MM.1S (cell line): ENCODE measurements around the gene TJP2.

Experiments
- DNase-seq: peaks from one replicate; pipeline ENCODE4 v3.0.0-alpha.2; 2015
- H2AFZ ChIP-seq: fragments of 300-600 bp; sonication (generic); 2 replicates; pipeline ENCODE4 v1.6.0; 2016; ENCODE audit warnings: antibody characterized with exemption, low read length
- H3F3A ChIP-seq: fragments of 300-600 bp; sonication (generic); 2 replicates; pipeline ENCODE4 v1.6.1; 2016; ENCODE audit warnings: mild to moderate bottlenecking, antibody characterized with exemption, low read length, moderate library complexity, mixed read lengths; ENCODE audit not compliant: insufficient read depth
- H3K27ac ChIP-seq: fragments of 300-600 bp; sonication (generic); 2 replicates; pipeline ENCODE4 v1.5.1; 2016; ENCODE audit warnings: mild to moderate bottlenecking, low read length
- H3K27me3 ChIP-seq: fragments of 300-600 bp; sonication (generic); replicated peaks from 2 replicates; pipeline ENCODE4 v1.6.0; 2016; ENCODE audit warnings: low read length; ENCODE audit not compliant: insufficient read depth
- H3K36me3 ChIP-seq: fragments of 300-600 bp; sonication (generic); replicated peaks from 2 replicates; pipeline ENCODE4 v1.6.1; 2016; ENCODE audit warnings: mild to moderate bottlenecking, low read length, mixed read lengths; ENCODE audit not compliant: insufficient read depth
- H3K4me1 ChIP-seq: fragments of 300-600 bp; sonication (generic); 2 replicates; pipeline ENCODE4 v1.6.1; 2016; ENCODE audit warnings: low read length, mixed read lengths
- H3K4me2 ChIP-seq: fragments of 300-600 bp; sonication (generic); 2 replicates; pipeline ENCODE4 v1.6.0; 2016; ENCODE audit warnings: low read depth, low read length
- H3K4me3 ChIP-seq: fragments of 300-600 bp; sonication (generic); 2 replicates; pipeline ENCODE4 v1.5.1; 2016; ENCODE audit warnings: low read length, mixed read lengths
- H3K79me2 ChIP-seq: fragments of 300-600 bp; sonication (generic); 2 replicates; pipeline ENCODE4 v1.6.1; 2016; ENCODE audit warnings: mixed run types, low read length, mixed read lengths
- H3K9ac ChIP-seq: fragments of 300-600 bp; sonication (generic); 2 replicates; pipeline ENCODE4 v1.6.1; 2016; ENCODE audit warnings: low read length, mixed read lengths
- H3K9me2 ChIP-seq: fragments of 300-600 bp; sonication (generic); replicated peaks from 2 replicates; pipeline ENCODE4 v1.6.1; 2016; ENCODE audit warnings: mild to moderate bottlenecking, low read length, mixed read lengths; ENCODE audit not compliant: insufficient read depth
- H3K9me3 ChIP-seq: fragments of 300-600 bp; sonication (generic); replicated peaks from 2 replicates; pipeline ENCODE4 v1.6.1; 2016; ENCODE audit warnings: mild to moderate bottlenecking, low read length, mixed read lengths; ENCODE audit not compliant: insufficient read depth
- H4K20me1 ChIP-seq: fragments of 300-600 bp; sonication (generic); 2 replicates; pipeline ENCODE4 v1.6.1; 2016; ENCODE audit warnings: mild to moderate bottlenecking, low read length, moderate library complexity, mixed read lengths; ENCODE audit not compliant: insufficient read depth
- EZH2 ChIP-seq: fragments of 300-600 bp; sonication (generic); optimal IDR thresholded peaks from 2 replicates; pipeline ENCODE3; 2017; ENCODE audit warnings: low read depth, mild to moderate bottlenecking, antibody characterized with exemption, low read length, mixed read lengths
- EZH2phosphoT487 ChIP-seq: fragments of 300-600 bp; sonication (generic); IDR thresholded peaks from 2 replicates; pipeline ENCODE4 v1.6.1; 2018; ENCODE audit warnings: antibody characterized with exemption, low read length
- TF ChIP-seq, protein P1 (sequence below): fragments of 300-600 bp; sonication (generic); IDR thresholded peaks from 2 replicates; pipeline ENCODE4 v1.5.1; 2016; ENCODE audit warnings: antibody characterized with exemption, low read length, mixed read lengths

TJP2 gene

GRCh38 chr9:69211424-69212036 lies 37.5 kb downstream of the TJP2 start:
- Histone ChIP-seq H3K36me3 (no peaks in the 10 kb centered on the region), H4K20me1 (no peaks in the 10 kb centered on the region), H3K9ac (no peak overlapping the region), H2AFZ (no peak overlapping the region), H3F3A (no peaks in the 10 kb centered on the region), H3K4me3 (no peak overlapping the region), H3K4me2 (no peak overlapping the region), H3K27me3 (no peaks in the 10 kb centered on the region), H3K9me3 (no peaks in the 10 kb centered on the region), H3K4me1 (peaks cover 11% of the 10 kb centered on the region; the same call in 1 of the 2 replicates), H3K79me2 (peaks cover 37% of the 10 kb centered on the region), H3K9me2 (no peaks in the 10 kb centered on the region), H3K27ac (no peak overlapping the region)
- no peak for DNase-seq
- TF ChIP-seq, protein P1, sequence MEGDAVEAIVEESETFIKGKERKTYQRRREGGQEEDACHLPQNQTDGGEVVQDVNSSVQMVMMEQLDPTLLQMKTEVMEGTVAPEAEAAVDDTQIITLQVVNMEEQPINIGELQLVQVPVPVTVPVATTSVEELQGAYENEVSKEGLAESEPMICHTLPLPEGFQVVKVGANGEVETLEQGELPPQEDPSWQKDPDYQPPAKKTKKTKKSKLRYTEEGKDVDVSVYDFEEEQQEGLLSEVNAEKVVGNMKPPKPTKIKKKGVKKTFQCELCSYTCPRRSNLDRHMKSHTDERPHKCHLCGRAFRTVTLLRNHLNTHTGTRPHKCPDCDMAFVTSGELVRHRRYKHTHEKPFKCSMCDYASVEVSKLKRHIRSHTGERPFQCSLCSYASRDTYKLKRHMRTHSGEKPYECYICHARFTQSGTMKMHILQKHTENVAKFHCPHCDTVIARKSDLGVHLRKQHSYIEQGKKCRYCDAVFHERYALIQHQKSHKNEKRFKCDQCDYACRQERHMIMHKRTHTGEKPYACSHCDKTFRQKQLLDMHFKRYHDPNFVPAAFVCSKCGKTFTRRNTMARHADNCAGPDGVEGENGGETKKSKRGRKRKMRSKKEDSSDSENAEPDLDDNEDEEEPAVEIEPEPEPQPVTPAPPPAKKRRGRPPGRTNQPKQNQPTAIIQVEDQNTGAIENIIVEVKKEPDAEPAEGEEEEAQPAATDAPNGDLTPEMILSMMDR, result no peak

DNA sequence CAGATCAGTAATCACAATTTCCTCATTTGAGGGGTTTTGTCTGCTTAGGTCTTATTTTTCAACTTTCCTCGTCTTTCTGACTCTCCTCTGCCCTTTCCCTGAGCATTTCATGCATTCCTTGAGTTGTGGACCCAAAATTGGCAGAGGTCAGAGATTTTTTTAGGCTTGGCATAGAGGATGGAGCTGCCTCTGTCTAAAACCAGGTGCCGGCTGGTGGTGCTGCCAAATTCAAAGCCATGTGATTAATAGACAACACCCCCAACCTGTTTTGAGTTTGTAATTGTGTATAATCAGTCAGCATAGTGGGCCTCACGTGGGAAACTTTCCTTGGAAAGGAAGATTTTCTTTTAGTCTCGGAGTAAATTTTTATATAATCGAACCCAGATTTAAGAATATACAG lies 39.6 kb downstream of the TJP2 start:
- Histone ChIP-seq H3K9ac (no peak overlapping the region), H3K9me2 (no peaks in the 10 kb centered on the region), H2AFZ (no peak overlapping the region), H3K4me3 (no peak overlapping the region), H3K27ac (no peak overlapping the region), H3K4me2 (no peak overlapping the region), H3K9me3 (no peaks in the 10 kb centered on the region), H3K79me2 (peaks cover 17% of the 10 kb centered on the region), H4K20me1 (no peaks in the 10 kb centered on the region), H3K36me3 (no peaks in the 10 kb centered on the region), H3K4me1 (peaks cover 11% of the 10 kb centered on the region; the same call in 1 of the 2 replicates), H3K27me3 (no peaks in the 10 kb centered on the region), H3F3A (no peaks in the 10 kb centered on the region)
- DNase-seq, result no peak
- TF ChIP-seq, protein P1, result no peak
- TF ChIP-seq EZH2phosphoT487 (no peak), EZH2 (no peak)

DNA sequence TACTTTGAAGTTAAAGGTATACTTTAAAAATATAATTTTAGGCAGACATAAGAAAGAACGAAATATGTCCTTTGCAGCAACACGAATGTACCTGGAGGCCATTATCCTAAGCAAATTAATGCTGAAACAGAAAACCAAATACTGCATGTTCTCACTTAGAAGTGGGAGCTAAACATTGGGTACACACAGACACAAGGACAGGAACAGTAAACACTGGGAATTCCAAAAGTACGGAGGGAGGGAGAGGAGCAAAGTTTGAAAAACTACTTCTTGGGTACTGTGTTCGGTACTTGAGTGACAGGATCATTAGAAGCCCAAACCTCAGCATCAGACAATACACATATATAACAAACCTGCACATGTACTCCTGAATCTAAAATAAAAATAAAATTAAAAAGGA lies 40.9 kb downstream of the TJP2 start:
- TF ChIP-seq EZH2phosphoT487 (no peak), EZH2 (no peak)
- TF ChIP-seq, protein P1, result no peak
- H3K9me2 ChIP-seq, result no peaks in the 10 kb centered on the region
- no peak overlapping the region for H3K4me3 ChIP-seq
- H2AFZ ChIP-seq, result no peak overlapping the region
- no peak for DNase-seq
- H3F3A ChIP-seq, result no peaks in the 10 kb centered on the region
- peaks cover 3% of the 10 kb centered on the region; the same call in 1 of the 2 replicates for H3K36me3 ChIP-seq
- no peaks in the 10 kb centered on the region for H3K27me3 ChIP-seq
- no peak overlapping the region for H3K27ac ChIP-seq
- H3K4me2 ChIP-seq, result no peak overlapping the region
- peaks cover 10% of the 10 kb centered on the region for H3K79me2 ChIP-seq
- H4K20me1 ChIP-seq, result no peaks in the 10 kb centered on the region
- no peak overlapping the region for H3K9ac ChIP-seq
- H3K4me1 ChIP-seq, result peaks cover 11% of the 10 kb centered on the region; the same call in 1 of the 2 replicates
- H3K9me3 ChIP-seq, result no peaks in the 10 kb centered on the region
